NCI-H1417 (cell line): ENCODE data around the gene TMTC2.

Experiments used
- DNase-seq, 3 experiments: peaks; one replicate each; lab custom pipeline; 2025; lab: John Stamatoyannopoulos, UW

The TMTC2 gene

DNA sequence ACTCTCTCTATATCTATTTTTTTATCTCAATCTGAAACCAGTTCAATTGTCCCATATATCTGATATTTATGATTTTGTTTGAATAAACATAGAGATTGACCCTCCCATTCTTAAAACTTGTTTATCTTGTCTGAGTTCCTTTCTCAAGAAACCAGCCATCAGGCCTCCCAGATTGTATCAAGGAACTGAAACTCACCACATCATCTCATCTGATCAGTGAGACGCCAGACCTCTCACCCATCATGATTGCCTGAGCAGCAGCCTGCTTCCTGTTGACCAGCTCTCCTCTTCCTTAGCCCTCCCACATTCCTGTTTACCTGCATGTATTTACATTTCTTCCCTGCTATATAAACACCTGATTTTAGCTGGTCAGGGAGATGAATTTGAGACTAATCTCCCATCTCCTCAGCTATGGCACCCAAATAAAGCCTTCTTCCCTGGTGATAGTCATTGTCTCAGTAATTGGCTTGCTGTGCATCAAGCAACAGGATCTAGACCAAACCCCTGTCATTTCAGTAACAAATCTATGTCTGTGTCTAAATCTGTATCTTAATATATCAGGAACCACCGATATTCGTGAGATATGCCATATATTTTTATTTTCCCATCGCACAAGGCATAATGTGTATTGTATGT, 323.6 kb downstream of the TMTC2 start:
- no peak for DNase-seq

DNA sequence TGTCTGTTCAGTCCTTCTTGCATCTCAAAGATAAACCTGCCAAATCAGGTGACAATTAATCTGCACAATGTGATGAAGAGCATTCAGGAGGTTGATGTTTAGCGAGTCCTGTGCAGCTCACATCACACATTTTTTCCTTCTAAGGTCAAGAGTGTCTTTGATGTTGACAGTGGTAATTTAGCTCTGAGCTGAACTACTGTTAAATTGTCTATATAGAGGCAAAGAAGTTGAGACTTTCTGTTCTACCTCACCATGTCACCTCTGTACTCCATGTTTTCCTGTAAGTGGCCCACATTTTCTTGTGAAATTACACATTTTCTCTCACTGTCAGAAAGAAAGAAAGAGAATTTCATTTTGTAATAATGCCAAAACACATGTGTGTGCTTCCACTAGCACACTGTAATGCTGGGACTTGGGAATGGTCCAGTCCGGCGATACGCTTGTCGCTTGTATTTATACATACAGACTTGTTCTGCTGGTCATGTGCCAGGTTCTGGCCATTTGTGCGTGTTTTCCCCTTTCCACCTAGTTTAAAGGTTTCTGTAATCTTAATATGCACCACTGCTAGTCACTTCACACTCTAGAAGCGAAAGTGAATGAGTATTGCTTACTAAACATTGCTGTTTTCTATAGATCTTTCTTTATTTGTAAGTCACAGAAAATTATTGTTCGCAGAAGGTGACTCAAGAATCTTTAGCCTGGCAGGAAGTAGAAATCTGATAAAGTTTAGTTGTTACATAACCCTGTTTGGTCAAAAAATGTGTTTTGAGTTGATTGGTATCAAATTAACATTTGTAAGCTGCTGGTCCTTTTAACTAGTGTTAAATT, 328.9 kb downstream of the TMTC2 start:
- no peak for DNase-seq

DNA sequence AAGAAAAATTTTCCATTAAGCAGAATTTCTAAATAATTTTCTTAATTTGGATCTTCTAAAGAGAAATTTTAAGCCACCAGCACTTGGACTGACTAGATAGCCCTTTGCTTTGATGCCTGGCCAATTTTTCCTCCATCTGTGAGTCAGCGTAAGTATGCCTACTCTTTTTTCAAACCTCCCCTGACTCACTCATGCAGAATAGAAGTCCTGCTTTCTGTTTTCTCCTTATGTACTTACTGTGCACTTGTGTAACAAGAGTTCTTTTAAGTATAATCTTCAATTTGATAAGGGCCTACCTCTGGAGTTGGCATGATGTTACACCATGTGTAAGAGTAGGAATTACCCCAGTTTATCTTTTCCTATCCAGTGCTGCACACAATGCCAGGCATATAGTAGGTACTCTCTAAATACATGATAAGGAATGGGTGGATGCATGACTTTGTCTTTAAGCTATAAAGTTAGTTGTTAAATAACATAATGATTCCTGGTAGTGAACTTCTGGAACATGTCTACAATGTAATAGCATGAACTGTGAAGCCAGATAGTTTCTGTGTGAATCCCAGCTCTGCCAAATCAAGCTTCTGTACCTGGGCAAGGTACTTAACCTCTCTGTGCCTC, 329.6 kb downstream of the TMTC2 start:
- no peak for DNase-seq

DNA sequence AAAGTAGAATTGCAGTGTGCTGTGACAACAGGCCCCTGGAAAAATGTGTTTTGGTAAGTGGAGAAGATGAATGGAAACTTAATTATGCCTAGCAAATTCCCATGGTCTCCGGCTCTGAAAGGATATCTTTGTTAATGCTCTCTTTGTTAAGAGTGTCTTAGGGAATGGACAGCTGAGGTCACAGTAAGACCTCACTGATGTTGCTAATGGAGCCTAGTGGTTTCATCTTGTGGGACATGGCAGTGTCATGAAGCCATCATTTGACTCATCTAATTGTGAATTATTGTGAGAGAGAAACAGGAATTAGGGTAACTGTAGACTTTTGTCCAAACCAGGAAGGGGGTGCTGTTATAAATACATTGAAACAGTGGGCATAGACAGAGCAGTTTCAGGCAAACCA, 330.3 kb downstream of the TMTC2 start:
- DNase-seq = no peak

DNA sequence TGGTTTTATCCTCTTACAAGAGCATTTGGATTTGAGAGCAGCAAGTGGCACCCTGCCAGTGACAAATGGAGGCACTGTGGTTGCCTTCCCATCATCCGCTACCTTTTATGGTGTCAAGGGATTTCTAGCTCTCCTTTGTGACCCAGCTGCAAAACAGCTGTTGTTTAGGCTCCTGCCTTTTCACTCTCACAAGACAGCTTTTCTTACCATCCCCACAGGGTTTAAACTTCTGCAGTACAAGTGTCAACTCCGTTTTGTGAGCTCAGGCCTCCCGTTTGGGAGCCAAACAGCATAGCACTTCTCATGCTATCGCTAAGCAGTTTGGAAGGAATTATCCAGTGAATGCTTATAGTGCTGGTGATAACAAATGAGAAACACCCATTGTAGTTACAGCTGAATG, 331.4 kb downstream of the TMTC2 start:
- DNase-seq = peak in 1 of 3 experiments; percentile 12

DNA sequence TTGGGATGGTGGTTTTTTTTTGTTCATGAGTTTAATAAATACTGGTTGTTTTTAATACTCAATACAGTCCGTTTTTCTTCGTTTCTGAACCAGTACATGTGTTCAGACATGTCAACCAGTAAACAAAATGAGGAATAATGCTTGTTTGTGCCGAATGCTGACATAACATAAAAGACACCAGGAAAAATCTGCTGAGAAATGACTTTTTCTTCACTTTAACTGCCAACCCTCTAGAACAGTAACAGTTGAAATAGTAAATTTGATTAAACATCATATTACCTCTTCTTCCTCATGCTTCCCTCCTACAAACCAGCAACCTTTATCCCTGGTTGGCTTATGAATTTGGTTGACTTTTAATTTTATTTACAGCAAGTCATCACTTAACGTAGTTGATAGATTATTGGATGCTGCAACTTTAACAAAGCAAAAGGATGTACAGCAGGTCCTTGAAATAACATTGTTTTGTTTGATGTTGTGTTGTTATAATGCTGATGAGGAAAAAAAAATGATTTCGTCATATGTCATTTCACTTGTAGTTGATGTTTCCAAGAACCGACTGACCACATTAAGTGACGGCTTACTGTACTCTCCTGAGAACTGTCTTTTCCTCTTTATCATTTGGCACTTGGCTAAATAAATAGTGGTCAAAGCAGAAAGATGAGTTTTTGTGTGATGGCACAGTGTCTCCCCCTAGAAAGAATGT, 340.5 kb downstream of the TMTC2 start:
- DNase-seq = no peak

DNA sequence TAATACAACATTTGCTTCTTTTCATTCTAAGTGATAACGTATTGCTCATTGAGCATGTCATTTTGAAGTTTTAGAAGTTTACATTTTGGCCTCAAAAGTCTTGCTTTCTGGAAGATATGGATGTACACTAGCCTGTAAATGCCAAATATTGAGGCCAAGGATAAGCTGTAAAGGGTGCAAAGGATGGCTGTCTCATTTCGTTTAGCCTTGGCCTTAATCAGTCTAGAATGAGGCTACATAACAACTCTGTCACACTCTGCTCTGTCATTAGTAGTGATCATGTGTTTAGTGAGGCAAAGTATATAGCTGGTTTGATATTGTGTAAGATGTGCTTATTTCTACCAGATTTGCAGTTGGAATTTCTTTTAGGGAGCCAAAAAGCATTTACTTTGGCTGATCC, 344.5 kb downstream of the TMTC2 start:
- DNase-seq = no peak

DNA sequence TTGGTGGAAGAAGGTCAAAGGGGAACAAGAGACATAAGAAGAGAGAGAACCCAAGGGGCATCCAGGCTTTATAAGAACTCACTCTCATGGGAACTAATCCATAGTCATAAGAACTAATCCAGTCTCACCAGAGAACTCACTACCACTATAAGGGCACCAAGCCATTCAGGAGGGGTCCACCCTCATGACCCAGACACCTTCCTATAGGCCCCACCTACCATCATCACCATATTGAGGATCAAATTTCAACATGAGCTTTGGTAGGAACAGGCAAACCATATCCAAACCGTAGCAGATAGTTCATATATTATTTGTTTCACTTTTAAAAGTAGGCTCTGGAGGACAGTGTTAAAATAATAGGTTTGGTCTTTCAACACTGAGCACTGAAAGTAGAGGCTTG, 350.1 kb downstream of the TMTC2 start:
- DNase-seq = no peak

DNA sequence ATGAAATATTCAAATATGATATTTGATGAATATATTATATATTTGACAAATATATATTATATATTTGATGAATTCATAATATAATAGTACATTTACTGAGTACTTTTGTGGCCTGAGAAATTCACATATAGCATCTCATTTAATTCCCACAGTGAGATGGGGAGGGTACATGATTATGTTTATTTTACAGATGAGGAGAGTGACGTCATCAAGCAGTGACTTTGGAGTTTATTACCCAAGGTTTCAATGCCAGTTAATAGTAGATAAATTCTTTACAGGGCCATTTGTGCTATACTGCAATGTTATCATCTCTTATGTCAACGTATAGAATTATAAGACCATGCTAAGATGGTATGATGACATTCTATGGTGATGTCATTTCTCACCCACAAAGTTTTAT, 352.7 kb downstream of the TMTC2 start:
- no peak for DNase-seq

DNA sequence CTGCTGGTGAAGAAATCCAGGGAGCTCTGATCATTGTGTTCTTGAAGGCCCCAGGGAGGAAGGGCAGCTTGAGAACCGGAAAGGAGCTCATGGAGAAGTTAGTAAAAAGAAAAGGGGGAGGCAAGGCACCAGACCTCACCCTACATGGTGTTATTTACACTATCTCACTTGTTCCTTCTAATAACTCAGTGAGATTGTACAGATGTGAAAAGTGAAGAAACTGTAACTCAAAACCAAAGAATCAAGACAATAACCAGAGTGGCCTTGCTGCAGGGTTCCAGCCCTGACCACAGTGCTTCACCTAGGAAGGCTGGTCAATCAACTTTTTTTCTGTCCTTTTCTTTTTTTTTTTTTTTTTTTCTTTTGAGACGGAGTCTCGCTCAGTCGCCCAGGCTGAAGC, 353.6 kb downstream of the TMTC2 start:
- DNase-seq = no peak

DNA sequence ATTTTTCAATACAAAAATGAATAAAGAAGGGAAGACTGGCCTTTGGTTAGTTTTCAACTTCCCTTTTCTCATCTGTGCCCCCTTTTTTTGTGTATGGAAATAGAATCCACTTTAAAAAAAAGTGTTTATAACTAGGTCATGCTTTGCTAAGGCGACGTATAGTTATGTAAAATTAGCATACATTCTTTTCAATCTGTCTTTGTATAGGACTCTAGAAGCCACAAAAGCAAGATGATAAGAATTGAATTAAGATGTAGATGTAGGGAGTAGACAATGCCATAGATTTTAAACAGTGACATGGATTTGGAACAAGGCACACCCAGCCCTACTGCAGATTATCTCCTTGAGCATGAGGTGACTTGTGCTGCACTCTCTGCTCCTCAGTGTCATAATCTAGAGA, 354.3 kb downstream of the TMTC2 start:
- DNase-seq = no peak

DNA sequence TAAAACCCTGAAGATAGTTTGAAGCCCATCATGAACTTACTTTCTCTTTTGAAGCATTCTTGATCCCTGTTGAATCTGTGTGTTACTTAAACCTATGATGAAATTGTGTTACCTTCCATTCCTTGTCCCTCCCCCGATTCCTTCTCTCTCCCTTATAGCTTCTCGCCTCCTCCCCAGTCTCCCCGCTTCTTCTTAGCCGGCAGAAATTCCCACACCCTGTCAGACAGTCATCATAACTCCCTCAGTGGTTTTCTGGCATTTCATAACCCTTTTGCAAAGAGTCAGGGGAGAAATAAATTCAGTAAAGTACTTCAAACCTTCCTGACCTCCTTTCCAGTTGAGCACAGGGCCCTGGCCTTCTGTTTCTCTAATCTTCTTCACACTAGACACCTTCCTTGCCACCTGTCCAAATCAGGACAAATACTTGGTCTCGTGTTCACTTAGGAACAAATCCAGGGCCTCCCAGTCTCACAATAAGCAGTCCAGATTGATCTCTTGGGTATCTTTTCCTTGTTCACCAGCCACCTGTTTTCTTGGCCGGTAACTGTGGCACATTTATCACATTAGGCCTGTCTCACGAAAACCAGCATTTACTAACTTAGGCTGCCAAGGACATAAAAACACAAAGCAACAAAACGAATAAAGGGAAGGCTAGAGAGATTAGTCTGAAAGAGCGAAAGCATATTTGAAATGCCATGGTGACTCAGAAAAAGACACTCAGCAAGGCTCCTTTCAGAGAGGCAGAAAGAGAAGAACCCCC, 355.9 kb downstream of the TMTC2 start:
- DNase-seq = no peak

DNA sequence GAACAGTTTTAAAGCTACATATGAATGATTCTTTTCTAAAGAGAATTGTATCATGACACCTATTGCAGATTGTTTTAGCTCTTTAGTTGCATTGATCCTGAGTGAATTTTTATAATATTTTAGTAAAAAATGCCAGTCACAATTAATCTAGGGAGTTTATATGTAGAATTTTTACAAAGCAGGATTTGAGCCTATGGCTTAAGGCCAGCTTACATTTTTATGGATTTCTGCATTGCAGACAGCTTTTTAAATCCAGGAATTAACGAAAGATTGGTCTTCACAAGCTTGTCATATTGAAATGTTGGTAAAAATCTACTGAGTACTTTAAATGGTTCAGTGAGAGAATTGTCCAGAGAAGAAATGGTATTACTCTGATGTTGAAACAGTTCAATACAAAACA, 358.0 kb downstream of the TMTC2 start:
- no peak for DNase-seq

DNA sequence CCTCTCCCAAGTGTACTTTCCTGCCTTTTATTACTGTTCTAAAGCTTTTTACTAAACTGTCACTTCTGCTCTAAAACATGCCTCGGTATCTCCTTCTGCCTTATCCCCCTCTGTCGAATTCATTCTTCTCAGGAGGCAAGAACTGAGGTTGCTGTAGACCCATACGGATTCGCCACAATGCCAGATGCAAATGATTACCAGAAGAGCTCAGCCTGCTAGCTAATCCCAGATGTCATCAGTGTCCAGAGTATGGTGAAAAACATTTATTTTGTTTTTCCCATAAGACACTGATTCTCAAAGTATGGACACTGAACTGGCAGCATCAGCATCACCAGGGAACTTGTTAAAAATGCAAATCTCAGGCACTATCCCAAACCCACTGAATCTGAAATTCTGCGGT, 359.3 kb downstream of the TMTC2 start:
- DNase-seq = no peak

DNA sequence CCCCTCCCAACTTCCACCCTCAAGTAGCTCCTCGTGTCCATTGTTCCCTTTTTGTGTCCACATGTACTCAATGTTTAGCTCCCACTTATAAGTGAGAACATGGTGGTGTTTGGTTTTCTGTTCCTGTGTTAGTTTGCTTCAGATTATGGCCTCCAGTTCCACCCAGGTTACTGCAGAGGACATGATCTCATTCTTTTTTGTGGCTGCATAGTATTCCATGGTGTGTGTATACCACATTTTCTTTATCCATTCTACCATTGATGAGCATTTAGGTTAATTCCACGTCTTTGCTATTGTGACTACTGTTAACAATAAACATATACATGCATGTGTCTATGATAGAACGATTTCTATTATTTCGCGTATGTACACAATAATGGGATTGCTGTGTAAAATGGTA, 362.6 kb downstream of the TMTC2 start:
- no peak for DNase-seq

DNA sequence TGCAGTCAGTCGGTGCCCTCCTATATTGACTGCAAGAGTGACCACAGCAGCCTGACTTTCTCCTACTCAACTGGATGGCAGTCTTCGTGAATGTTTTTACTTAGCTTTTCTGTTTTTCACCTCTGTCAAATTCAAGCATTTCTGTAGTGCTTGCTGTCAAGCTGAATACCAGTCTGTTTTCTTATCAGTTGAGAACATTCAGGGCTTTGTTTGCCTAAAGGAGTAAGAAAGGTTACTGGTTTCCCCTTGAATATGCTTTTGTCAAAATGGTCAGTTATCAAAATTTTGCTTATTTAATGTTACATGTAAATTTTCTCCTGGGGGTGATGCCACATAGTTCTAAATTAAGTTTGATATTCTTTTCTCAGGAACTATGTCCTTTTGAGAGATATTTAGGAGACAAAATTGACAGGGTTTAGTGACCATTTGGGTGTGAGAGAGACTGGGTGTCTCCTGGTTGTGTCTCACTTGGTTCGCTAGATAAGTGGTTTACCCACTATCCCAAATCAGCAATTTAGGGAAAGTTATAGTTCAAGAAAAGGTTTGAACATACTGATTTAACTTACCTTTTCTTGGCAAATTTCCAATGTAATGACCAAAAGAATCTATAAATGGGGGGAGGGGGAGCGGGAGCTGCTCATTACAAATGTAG, 366.3 kb downstream of the TMTC2 start:
- no peak for DNase-seq

DNA sequence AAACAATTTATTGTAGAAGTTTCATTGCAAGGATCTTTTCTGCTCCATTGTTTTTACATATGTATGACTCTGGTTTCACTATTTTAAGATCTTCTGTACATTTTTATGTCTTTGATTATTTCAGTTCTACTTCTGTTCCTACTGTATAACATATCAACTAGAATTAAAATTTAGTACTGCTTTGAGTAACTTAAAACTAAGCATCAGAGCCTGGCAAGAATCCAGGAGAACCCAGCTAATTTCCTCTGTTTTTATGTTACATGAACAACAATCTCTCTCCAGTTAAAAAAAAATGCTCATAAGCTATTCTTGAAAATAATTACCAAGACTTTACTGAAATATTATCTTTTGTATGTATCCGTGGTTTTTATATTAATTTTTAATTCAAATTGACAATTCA, 370.7 kb downstream of the TMTC2 start:
- DNase-seq = no peak

DNA sequence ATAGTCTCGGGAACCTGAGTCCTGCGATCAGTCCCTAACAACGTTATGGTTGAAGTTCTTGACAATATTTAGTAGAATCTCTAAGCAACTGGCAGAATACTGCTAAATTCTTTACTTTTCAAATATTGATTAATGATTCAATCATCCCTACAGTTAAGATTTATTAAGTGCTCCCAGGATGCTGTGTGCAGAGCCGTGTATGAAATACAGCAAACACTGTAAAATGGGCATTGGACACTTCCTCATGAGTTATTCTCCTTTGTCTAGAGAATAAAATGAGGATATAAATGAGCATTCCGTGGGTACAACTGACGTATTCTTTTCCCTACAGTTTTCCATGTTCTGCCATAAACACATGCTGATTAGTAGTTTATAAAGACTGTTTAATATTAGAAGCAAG, 372.4 kb downstream of the TMTC2 start:
- no peak for DNase-seq

DNA sequence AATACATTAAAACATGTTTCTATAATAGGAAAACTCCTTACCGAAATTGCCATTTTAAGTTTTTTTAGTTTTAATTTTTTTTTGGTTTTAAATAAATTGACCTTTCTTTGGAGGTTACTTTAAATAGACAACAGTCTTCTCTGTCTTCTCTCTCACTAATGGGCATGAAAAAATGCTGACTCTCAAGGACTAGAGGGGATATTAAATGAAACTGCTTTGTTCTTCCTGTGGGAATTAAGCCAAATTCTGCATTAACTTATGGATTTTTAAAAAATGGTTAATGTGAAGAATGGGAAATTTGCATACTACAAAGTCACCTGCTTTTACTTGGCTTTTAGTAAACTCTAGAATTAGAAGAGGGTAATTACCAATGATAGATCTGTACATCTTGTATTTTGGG, 378.9 kb downstream of the TMTC2 start:
- DNase-seq = no peak

DNA sequence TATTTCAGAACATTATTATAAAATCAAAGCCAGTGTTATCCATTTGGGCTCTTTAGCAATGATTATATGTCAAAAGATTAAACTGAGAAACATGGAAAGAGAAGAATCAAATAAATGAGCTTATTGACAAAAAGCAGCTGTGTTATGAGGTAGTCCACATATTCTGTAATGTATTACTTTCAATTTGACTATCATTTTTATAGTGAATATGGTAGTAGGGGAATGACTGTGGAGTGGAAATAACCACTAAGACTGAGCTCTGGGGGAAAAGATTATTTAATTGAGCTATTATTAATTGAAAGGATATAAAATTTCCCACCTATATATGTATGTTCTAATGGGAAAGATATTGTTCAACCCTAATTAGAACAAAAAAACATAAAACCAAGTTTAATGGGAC, 381.3 kb downstream of the TMTC2 start:
- no peak for DNase-seq

DNA sequence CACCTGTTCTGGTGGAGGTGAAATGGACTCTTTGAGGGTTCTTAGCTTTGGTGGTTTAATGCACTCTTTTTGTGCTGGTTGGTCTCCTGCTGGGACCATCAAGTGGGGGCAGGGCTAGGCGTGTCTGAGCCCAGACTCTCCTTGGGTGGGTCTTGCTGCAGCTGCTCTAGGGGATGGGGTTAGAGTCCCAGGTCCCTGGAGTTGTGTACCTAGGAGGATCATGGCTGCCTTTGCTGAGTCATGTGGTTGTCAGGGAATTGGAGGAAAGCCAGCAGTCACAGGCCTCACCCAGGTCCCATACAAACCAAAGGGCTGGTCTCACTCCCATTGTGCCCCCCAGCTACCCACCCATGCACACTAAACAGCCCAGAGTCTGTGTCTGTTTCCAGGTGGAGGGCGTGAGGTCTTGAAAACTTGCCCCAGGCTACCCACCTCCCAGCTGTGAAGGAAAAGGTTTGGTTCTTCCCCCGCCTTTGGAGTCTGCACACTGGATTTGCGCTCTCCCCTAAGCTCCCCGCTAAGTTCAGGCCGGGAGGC, 387.7 kb downstream of the TMTC2 start:
- DNase-seq = peak in 1 of 3 experiments; percentile 25
